Caco-2 (cell line): ENCODE measurements around the gene ITPR1. TPM values are rescaled to one million over a fixed set of nuclear protein-coding genes. Genes with fewer than 3 reads are reported as not detected.

Experiments
- BruUV-seq: library from RNA; stranded (reverse); fragments of 400-500 nt; replicated peaks from 2 replicates; lab custom pipeline; 2021; lab: Mats Ljungman, UMichigan
- CTCF ChIA-PET: fragments of 300-600 bp; sonication (Branson Sonifier 250); formaldehyde crosslinking; loops from one replicate; lab custom pipeline; 2022; ENCODE audit warnings: antibody characterized with exemption; lab: Charles Lee
- POLR2A ChIA-PET: fragments of 300-600 bp; sonication (Branson Sonifier 250); formaldehyde crosslinking; loops from one replicate; lab custom pipeline; 2022; ENCODE audit warnings: antibody characterized with exemption; lab: Charles Lee
- DNase-seq, 2 experiments: peaks; one replicate each; pipeline versions ENCODE4 v3.0.0 to v3.0.0-alpha.2; 2020 to 2022
- H3K27me3 ChIP-seq: replicated peaks from 2 replicates; pipeline ENCODE4 v1.6.0; 2011; ENCODE audit warnings: low read length; ENCODE audit not compliant: control insufficient read depth, insufficient read depth
- H3K36me3 ChIP-seq: 2 replicates; pipeline ENCODE4 v1.5.1; 2011; ENCODE audit warnings: low read length; ENCODE audit not compliant: control insufficient read depth, insufficient read depth
- H3K4me1 ChIP-seq: fragments of 250-450 bp; sonication (Bioruptor Pico); 2 replicates; pipeline ENCODE4 v1.5.1; 2020; ENCODE audit warnings: mild to moderate bottlenecking
- H3K4me3 ChIP-seq: 2 replicates; pipeline ENCODE4 v1.5.1; 2011; ENCODE audit warnings: low read depth, mild to moderate bottlenecking, control low read depth, low read length
- H3K9me3 ChIP-seq: fragments of 250-450 bp; sonication (Bioruptor Pico); 2 replicates; pipeline ENCODE4 v1.5.1; 2020; ENCODE audit warnings: mild to moderate bottlenecking, moderate library complexity
- H3K27ac Mint-ChIP-seq: one replicate; pipeline ENCODE4 v1.8.0; 2022; ENCODE audit warnings: mixed read lengths; ENCODE audit not compliant: unreplicated experiment
- H3K27me3 Mint-ChIP-seq: one replicate; pipeline ENCODE4 v1.8.0; 2022; ENCODE audit warnings: mixed read lengths; ENCODE audit not compliant: insufficient read depth, unreplicated experiment
- H3K36me3 Mint-ChIP-seq: one replicate; pipeline ENCODE4 v1.8.0; 2022; ENCODE audit warnings: mild to moderate bottlenecking, mixed read lengths; ENCODE audit not compliant: insufficient read depth, unreplicated experiment
- H3K4me1 Mint-ChIP-seq: one replicate; pipeline ENCODE4 v1.8.0; 2022; ENCODE audit warnings: low read depth, mixed read lengths; ENCODE audit not compliant: unreplicated experiment
- H3K4me3 Mint-ChIP-seq: one replicate; pipeline ENCODE4 v1.8.0; 2022; ENCODE audit warnings: mild to moderate bottlenecking, moderate library complexity, mixed read lengths; ENCODE audit not compliant: unreplicated experiment
- H3K9me3 Mint-ChIP-seq: one replicate; pipeline ENCODE4 v1.8.0; 2022; ENCODE audit warnings: mixed read lengths; ENCODE audit not compliant: unreplicated experiment
- CTCF ChIP-seq, 2 experiments: fragments of 200-600 bp in 1 of 2; IDR thresholded peaks; 1 replicate in 1 of 2; 2 replicates in 1 of 2; pipeline versions ENCODE4 v1.5.1 to v1.8.0; 2011 to 2022; ENCODE audit warnings: antibody characterized with exemption in 1 of 2, control low read depth in 1 of 2, inconsistent platforms in 1 of 2, low read depth in 1 of 2, low read length in 1 of 2, mild to moderate bottlenecking in 1 of 2, moderate library complexity in 1 of 2; ENCODE audit not compliant: insufficient read depth in 1 of 2, severe bottlenecking in 1 of 2, unreplicated experiment in 1 of 2
- intact Hi-C: fragments of 100-400 bp; cut with micrococcal nuclease; formaldehyde crosslinking; loops from one replicate; pipeline ENCODE4 v1.10.0; 2022; ENCODE audit not compliant: unreplicated experiment
- total RNA-seq: library from RNA; stranded (reverse); gene quantifications from 2 replicates; pipeline ENCODE4 v1.2.3, GENCODE V29; 2022

ITPR1 gene
- total RNA-seq, 1 experiment from 2014 or later: 10.4 TPM

- BruUV-seq: no TSS peak
- no peak overlapping the region for H3K27ac Mint-ChIP-seq
- ChIA-PET POLR2A (no interaction called here), CTCF (no interaction called here)
- no peaks in the 10 kb centered on the region for H3K27me3 ChIP-seq
- TF ChIP-seq CTCF (IDR thresholded peaks at IDR 0.05; ENCODE audit: insufficient read depth in 1 of 2, low read depth in 1 of 2, low read length in 1 of 2, severe bottlenecking in 1 of 2, unreplicated experiment in 1 of 2): no peak
- intact Hi-C loops: no loop called here
- no peaks in the 10 kb centered on the region for H3K9me3 ChIP-seq
- no peak overlapping the region for H3K4me3 ChIP-seq
- no peaks in the 10 kb centered on the region for H3K36me3 Mint-ChIP-seq
- H3K9me3 Mint-ChIP-seq: peaks cover 10% of the 10 kb centered on the region
- H3K4me3 Mint-ChIP-seq: no peak overlapping the region
- no peaks in the 10 kb centered on the region for H3K36me3 ChIP-seq
- no peak for DNase-seq
- no peaks in the 10 kb centered on the region for H3K4me1 Mint-ChIP-seq
- H3K27me3 Mint-ChIP-seq: no peaks in the 10 kb centered on the region
- H3K4me1 ChIP-seq: no peaks in the 10 kb centered on the region
Measured at GRCh38 chr3:4693620-4694019, 200.5 kb downstream of the ITPR1 start.

DNA sequence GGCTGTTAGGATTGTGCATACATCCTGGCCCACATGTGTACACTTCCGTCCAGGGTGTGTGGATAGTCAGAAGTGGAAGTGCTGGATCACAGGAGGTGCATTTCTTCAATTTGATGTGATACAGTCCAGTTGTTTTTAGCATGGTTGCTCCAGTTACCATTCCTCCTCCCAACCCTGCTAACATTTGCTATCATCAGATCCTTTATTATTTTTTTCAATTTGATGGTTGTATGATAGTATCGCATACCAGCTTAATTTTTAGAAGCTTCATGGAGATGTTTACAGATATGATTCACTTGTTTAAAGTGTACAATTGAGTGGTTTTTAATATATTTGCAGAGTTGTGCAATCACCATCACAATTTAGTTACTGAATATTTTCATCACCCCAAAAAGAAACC lies 202.7 kb downstream of the ITPR1 start:
- no peak overlapping the region for H3K4me3 Mint-ChIP-seq
- ChIA-PET CTCF (no interaction called here), POLR2A (no interaction called here)
- no peak for TF ChIP-seq CTCF (IDR thresholded peaks at IDR 0.05; ENCODE audit: insufficient read depth in 1 of 2, low read depth in 1 of 2, low read length in 1 of 2, severe bottlenecking in 1 of 2, unreplicated experiment in 1 of 2)
- H3K9me3 ChIP-seq: no peaks in the 10 kb centered on the region
- H3K9me3 Mint-ChIP-seq: no peaks in the 10 kb centered on the region
- no peaks in the 10 kb centered on the region for H3K27me3 Mint-ChIP-seq
- H3K36me3 Mint-ChIP-seq: no peaks in the 10 kb centered on the region
- H3K27me3 ChIP-seq: no peaks in the 10 kb centered on the region
- H3K4me3 ChIP-seq: no peak overlapping the region
- intact Hi-C loops: no loop called here
- H3K4me1 Mint-ChIP-seq: no peaks in the 10 kb centered on the region
- DNase-seq: no peak
- no peaks in the 10 kb centered on the region for H3K36me3 ChIP-seq
- no peaks in the 10 kb centered on the region for H3K4me1 ChIP-seq
- BruUV-seq: no TSS peak
- H3K27ac Mint-ChIP-seq: no peak overlapping the region

- H3K9me3 Mint-ChIP-seq: no peaks in the 10 kb centered on the region
- intact Hi-C loops: no loop called here
- H3K4me3 Mint-ChIP-seq: no peak overlapping the region
- Histone ChIP-seq H3K36me3 (no peaks in the 10 kb centered on the region), H3K4me1 (no peaks in the 10 kb centered on the region), H3K4me3 (no peak overlapping the region), H3K27me3 (no peaks in the 10 kb centered on the region), H3K9me3 (no peaks in the 10 kb centered on the region)
- BruUV-seq: no TSS peak
- H3K4me1 Mint-ChIP-seq: no peaks in the 10 kb centered on the region
- DNase-seq: no peak
- TF ChIP-seq CTCF (IDR thresholded peaks at IDR 0.05; ENCODE audit: insufficient read depth in 1 of 2, low read depth in 1 of 2, low read length in 1 of 2, severe bottlenecking in 1 of 2, unreplicated experiment in 1 of 2): no peak
- ChIA-PET POLR2A (no interaction called here), CTCF (no interaction called here)
- H3K36me3 Mint-ChIP-seq: no peaks in the 10 kb centered on the region
- H3K27me3 Mint-ChIP-seq: no peaks in the 10 kb centered on the region
- no peak overlapping the region for H3K27ac Mint-ChIP-seq
Measured at GRCh38 chr3:4696266-4696665, 203.1 kb downstream of the ITPR1 start.
